ENCODE results near the gene WIPF1.

WIPF1 gene

DNA sequence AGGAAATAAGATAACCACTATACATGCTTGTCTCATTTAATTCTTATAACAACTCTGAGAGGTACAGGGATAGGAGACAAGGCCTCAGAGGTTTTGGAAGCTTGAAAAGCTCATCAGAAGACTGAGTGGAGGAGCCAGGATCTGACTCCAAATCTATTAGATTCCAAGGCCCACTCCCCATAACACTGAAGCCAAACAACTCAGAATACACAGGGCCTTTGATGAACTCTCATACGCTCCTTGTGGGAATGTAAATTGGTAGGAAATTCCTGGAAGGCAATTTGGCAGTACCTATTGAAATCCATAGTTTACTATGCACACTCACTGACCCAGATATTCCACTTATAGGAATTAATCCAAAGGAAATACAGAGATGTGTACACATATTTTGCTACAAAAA, 27.9 kb downstream of the WIPF1 start:
- no peak overlapping the region for H3K4me3 ChIP-seq (ENCODE audit: low read depth, low read length)
- H3K9ac ChIP-seq, result no peak overlapping the region
- H3K27ac ChIP-seq, result no peak overlapping the region
- H3K9me3 ChIP-seq (ENCODE audit: control insufficient read depth, low read length), result no peaks in the 10 kb centered on the region
- H3K36me3 ChIP-seq (ENCODE audit: control insufficient read depth, insufficient read depth, low read length), result no peaks in the 10 kb centered on the region
- H3K27me3 ChIP-seq (ENCODE audit: control insufficient read depth, insufficient read depth, low read length), result no peaks in the 10 kb centered on the region
- H2AFZ ChIP-seq, result no peak overlapping the region
- H3K79me2 ChIP-seq, result no peaks in the 10 kb centered on the region
- H3K4me1 ChIP-seq, result no peaks in the 10 kb centered on the region
- H3K4me2 ChIP-seq (ENCODE audit: low read length), result no peak overlapping the region
- TF ChIP-seq, protein P1, sequence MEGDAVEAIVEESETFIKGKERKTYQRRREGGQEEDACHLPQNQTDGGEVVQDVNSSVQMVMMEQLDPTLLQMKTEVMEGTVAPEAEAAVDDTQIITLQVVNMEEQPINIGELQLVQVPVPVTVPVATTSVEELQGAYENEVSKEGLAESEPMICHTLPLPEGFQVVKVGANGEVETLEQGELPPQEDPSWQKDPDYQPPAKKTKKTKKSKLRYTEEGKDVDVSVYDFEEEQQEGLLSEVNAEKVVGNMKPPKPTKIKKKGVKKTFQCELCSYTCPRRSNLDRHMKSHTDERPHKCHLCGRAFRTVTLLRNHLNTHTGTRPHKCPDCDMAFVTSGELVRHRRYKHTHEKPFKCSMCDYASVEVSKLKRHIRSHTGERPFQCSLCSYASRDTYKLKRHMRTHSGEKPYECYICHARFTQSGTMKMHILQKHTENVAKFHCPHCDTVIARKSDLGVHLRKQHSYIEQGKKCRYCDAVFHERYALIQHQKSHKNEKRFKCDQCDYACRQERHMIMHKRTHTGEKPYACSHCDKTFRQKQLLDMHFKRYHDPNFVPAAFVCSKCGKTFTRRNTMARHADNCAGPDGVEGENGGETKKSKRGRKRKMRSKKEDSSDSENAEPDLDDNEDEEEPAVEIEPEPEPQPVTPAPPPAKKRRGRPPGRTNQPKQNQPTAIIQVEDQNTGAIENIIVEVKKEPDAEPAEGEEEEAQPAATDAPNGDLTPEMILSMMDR (IDR thresholded peaks at IDR 0.05), result no peak

DNA sequence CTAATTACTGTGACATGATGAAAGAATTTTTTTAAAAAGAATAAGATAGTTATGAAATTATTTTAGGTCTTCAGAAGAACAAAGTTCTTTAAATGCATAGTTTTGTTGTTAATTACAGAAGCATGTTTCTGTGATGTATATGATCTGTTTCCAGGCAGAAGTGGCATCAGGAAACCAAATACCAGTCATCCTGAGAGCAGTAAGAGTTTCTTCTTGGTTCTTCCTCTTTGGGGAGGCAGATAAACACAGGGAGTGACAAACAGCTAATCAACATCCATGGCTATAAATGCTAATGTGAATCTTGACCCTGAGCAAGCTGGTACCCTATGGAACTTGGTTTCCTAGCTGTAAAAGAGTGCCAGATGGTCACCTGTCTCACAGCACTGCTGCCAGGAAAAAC, 29.2 kb downstream of the WIPF1 start:
- Histone ChIP-seq H3K79me2 (no peaks in the 10 kb centered on the region), H3K4me1 (no peaks in the 10 kb centered on the region), H3K36me3 (ENCODE audit: control insufficient read depth, insufficient read depth, low read length) (no peaks in the 10 kb centered on the region), H3K4me2 (ENCODE audit: low read length) (no peak overlapping the region), H3K9me3 (ENCODE audit: control insufficient read depth, low read length) (no peaks in the 10 kb centered on the region), H3K4me3 (ENCODE audit: low read depth, low read length) (no peak overlapping the region), H3K27me3 (ENCODE audit: control insufficient read depth, insufficient read depth, low read length) (no peaks in the 10 kb centered on the region), H3K9ac (no peak overlapping the region), H2AFZ (no peak overlapping the region), H3K27ac (no peak overlapping the region)
- TF ChIP-seq, protein P1 (IDR thresholded peaks at IDR 0.05), result no peak

DNA sequence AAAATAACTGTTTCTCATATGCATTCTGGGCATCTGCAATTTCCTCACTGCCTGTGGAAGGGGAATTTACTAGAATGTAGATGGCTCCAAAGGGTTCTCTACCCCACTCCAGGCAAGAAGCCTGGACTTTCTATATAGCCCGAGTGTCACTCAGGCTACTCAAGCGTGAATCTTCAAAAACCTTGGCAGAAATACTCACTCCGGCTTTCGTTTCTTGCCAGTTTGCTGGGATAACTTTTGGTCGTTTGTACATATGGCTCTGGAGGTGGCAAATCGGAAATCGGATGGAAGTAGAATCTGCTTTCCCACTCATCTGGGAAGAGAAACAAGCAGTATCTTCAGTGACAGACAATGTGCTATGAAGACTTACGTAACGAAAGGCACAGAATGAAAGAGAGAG, 30.7 kb downstream of the WIPF1 start:
- TF ChIP-seq, protein P1 (IDR thresholded peaks at IDR 0.05), result no peak
- no peaks in the 10 kb centered on the region for H3K4me1 ChIP-seq
- no peak overlapping the region for H2AFZ ChIP-seq
- no peaks in the 10 kb centered on the region for H3K36me3 ChIP-seq (ENCODE audit: control insufficient read depth, insufficient read depth, low read length)
- no peak overlapping the region for H3K4me3 ChIP-seq (ENCODE audit: low read depth, low read length)
- no peaks in the 10 kb centered on the region for H3K9me3 ChIP-seq (ENCODE audit: control insufficient read depth, low read length)
- no peak overlapping the region for H3K27ac ChIP-seq
- H3K27me3 ChIP-seq (ENCODE audit: control insufficient read depth, insufficient read depth, low read length), result no peaks in the 10 kb centered on the region
- no peak overlapping the region for H3K9ac ChIP-seq
- no peaks in the 10 kb centered on the region for H3K79me2 ChIP-seq
- no peak overlapping the region for H3K4me2 ChIP-seq (ENCODE audit: low read length)

DNA sequence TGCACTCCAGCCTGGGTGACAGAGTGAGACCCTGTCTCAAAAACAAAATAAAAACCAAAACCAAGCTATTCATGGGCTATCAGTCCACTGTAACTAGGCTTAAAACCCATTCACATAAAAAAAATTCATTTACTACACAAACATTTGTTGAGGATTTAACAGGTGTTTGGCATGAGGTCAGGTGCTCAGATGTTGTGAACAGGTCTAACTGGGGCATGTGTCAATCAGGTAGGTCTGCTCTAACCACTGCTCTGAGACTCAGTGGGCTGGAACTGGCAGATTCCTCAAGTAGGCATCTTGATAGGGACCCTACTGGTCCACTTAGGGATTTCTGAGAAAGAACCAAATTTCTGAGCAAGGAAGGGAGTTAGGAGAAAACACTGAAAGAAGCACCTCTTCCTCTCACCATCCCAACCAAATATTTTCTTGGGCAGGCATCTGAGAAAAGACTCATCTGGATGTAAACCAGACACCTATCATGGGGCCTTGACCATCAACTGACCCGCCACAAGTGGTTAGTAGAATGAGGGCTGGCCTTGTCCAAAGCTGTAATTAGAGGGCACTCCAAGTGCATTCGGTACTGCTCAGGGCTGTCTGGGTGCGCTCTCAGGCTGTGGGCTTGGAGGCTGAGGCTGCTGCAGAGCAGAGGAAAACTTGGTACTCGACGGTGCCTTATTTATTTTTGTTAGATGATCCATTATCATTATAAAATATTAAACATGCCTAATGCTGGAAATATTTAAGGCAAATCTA, 33.9 kb downstream of the WIPF1 start:
- no peaks in the 10 kb centered on the region for H3K79me2 ChIP-seq
- no peak overlapping the region for H3K4me3 ChIP-seq (ENCODE audit: low read depth, low read length)
- H2AFZ ChIP-seq, result no peak overlapping the region
- H3K4me2 ChIP-seq (ENCODE audit: low read length), result no peak overlapping the region
- no peak overlapping the region for H3K27ac ChIP-seq
- no peaks in the 10 kb centered on the region for H3K9me3 ChIP-seq (ENCODE audit: control insufficient read depth, low read length)
- no peaks in the 10 kb centered on the region for H3K36me3 ChIP-seq (ENCODE audit: control insufficient read depth, insufficient read depth, low read length)
- no peak overlapping the region for H3K9ac ChIP-seq
- TF ChIP-seq, protein P1 (IDR thresholded peaks at IDR 0.05), result no peak
- no peaks in the 10 kb centered on the region for H3K4me1 ChIP-seq
- H3K27me3 ChIP-seq (ENCODE audit: control insufficient read depth, insufficient read depth, low read length), result no peaks in the 10 kb centered on the region

DNA sequence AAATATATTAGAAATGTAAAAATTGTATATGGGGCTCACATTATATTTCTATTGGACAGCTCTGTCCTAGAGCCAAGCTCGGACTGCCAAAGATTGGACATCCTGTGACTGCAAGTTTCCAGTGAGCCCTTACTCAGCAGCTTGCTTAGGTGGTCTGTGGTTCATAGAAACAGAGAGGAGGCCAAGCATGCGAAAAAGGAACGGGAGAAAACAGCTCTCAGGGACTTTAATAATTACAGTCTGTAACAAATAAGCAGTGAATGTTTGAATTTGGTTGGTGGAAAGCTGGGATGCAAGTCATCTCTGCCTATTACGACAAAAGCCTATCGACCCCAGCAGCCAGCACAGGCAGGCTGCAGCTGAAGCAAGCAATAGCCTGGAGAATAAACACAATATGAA, 35.6 kb downstream of the WIPF1 start:
- no peaks in the 10 kb centered on the region for H3K27me3 ChIP-seq (ENCODE audit: control insufficient read depth, insufficient read depth, low read length)
- TF ChIP-seq, protein P1 (IDR thresholded peaks at IDR 0.05), result no peak
- H3K27ac ChIP-seq, result no peak overlapping the region
- H3K9me3 ChIP-seq (ENCODE audit: control insufficient read depth, low read length), result no peaks in the 10 kb centered on the region
- no peaks in the 10 kb centered on the region for H3K79me2 ChIP-seq
- H3K36me3 ChIP-seq (ENCODE audit: control insufficient read depth, insufficient read depth, low read length), result no peaks in the 10 kb centered on the region
- no peak overlapping the region for H3K4me3 ChIP-seq (ENCODE audit: low read depth, low read length)
- H2AFZ ChIP-seq, result no peak overlapping the region
- H3K9ac ChIP-seq, result no peak overlapping the region
- no peak overlapping the region for H3K4me2 ChIP-seq (ENCODE audit: low read length)
- no peaks in the 10 kb centered on the region for H3K4me1 ChIP-seq
